ENCODE results near the gene KNG1.

- TF ChIP-seq CTCF (IDR thresholded peaks at IDR 0.05; ENCODE audit: insufficient read depth, low read depth, low read length) = no peak
- no peak for TF ChIP-seq EZH2 (IDR thresholded peaks at IDR 0.05; ENCODE audit: insufficient read depth, low read length)
These were observed 37.7 kb downstream of the KNG1 start for GRCh38 chr3:186754871-186755270.

Data from astrocyte (in vitro differentiated cells and primary cell).